Activated T-cell treated with anti-CD3 and anti-CD28 coated beads for 48 hours (primary cell): ENCODE data around the gene BTBD7.

Experiments used
- DNase-seq: peaks from one replicate; pipeline ENCODE4 v3.0.0-alpha.2; 2020; ENCODE audit warnings: low read depth

The BTBD7 gene

GRCh38 chr14:93302688-93303581 lies 29.9 kb downstream of the BTBD7 start:
- DNase-seq, result no peak

GRCh38 chr14:93301821-93302447 lies 30.9 kb downstream of the BTBD7 start:
- DNase-seq, result no peak

- DNase-seq, result no peak
Measured at GRCh38 chr14:93299866-93300265, 33.0 kb downstream of the BTBD7 start.

GRCh38 chr14:93299416-93299815 lies 33.4 kb downstream of the BTBD7 start:
- no peak for DNase-seq

- no peak for DNase-seq
Measured at GRCh38 chr14:93295541-93296220, 37.2 kb downstream of the BTBD7 start.

- DNase-seq, result no peak
Measured at GRCh38 chr14:93286212-93286890, 46.5 kb downstream of the BTBD7 start.

GRCh38 chr14:93285044-93285443 lies 47.8 kb downstream of the BTBD7 start:
- no peak for DNase-seq

DNA sequence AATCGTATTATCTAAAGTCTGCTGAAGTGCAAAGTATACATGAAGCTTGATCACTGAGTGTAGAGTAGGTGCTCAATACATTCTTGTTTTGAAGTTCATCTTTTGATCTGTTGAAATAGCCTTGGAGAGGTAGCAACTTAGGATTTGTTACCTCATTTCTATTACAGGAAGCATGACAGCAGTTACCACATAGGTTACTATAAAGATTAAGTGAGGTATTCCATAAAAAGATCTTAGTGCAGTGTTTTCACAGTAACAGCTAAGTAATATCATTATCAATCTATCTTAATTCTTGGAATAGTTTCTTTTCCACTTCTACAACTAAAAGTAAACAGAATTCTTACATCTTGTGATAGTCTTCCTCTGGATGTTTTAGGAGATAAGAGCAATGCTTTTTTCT lies 50.9 kb downstream of the BTBD7 start:
- DNase-seq, result no peak

DNA sequence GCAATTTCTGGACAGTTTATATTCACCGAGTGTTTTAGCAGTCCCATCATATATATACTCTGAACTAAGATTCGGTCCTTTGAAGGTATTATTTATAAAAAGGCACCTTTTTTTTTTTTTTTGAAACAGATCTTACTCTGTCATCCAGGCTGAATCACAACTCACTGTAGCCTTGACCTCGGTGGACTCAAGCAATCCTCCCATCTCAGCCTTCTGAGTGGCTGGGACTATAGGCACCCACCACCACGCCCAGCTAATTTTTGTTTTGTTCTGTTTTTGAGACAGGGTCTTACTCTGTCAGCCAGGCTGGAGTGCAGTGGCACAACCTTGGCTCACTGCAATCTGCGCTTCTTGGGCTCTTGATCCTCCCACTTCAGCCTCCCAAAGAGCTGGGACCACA lies 52.1 kb downstream of the BTBD7 start:
- DNase-seq, result no peak

DNA sequence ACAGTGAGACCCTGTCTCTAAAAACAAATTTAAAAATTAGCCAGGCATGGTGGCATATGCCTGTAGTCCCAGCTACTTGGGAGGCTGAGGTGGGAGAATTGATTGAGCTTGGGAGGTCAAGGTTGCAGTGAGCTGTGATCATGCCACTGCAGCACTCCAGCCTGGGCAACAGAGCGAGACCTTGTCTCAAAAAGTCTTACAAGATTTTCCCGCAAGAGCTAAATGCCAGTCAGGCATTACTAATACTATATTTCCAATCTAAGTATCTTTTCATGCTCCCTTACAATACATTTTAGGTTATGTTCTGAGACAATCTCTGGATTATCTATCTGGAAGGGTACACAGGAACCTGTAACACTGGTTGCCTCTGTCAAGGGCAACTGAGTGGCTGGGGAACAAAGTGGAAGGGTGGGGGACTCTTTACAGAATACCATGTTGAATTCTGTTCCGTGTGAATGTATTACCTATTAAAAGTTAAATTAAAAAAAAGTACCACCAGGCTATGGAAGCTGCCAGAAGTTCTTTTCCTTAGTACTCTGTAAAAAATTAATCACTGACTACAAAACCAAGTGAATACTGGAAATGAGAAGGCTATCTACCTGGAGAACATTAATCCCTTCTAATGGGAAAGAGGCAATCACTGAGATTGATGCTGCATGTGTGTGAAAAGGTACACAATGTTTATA lies 56.7 kb downstream of the BTBD7 start:
- no peak for DNase-seq

- no peak for DNase-seq
Measured at GRCh38 chr14:93274055-93274806, 58.6 kb downstream of the BTBD7 start.

- DNase-seq, result no peak
Measured at GRCh38 chr14:93271111-93271510, 61.7 kb downstream of the BTBD7 start.

DNA sequence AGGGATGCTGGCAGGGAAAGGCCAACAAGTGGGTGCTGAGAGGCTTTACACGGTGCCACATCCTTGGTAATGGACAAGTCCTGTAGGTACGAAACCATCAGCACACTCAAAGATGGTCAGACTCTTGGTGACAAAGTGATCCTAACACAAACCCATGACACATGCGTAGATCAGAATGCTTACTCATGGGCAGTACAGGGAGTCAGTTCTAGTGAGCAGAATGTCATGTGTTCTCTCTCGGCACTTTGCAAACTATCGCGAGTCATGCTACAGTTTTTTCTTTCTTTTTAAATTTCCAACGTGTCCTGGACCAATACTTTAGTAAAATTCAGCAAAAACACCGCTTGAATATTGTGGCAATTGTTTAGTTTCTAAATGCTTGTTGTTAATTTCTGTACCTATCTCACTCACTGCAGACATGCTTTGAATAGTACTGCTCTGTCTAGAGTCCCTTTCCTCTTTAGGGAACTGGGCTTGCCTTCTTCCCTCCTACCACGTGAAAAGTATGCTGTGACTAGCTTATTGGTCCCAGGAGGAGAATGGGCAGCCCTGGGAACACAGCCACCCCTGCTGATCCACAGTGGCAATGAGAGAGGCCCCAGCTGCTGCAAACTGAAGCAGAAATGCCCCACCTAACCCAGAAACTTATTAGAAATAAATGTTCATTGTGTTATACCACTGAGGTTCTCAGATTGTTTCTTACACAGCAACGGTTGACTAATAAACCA lies 63.3 kb downstream of the BTBD7 start:
- no peak for DNase-seq

- no peak for DNase-seq
Measured at GRCh38 chr14:93268406-93268805, 64.4 kb downstream of the BTBD7 start.

- no peak for DNase-seq
Measured at GRCh38 chr14:93267149-93267711, 65.6 kb downstream of the BTBD7 start.

- no peak for DNase-seq
Measured at GRCh38 chr14:93266127-93266526, 66.7 kb downstream of the BTBD7 start.

DNA sequence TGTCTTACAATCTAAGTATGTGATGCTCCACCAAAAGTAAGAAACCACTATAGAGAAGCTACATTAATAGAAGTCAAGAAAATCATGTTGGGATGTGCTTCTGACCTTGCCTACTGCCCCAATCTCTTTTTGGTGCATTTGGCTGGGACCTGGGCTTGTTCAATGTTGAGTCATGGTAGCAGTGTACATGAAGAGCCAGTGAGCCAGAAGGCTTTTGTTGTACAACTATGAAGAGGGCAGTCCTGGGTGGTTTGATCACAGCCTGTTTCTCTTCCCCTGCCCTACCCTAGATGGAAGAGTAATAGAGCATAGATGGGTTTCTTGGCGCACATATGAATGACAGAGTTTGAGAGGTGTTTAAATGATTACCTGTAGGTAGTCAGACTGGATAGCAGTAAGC lies 69.4 kb downstream of the BTBD7 start:
- no peak for DNase-seq

GRCh38 chr14:93262446-93262845 lies 70.4 kb downstream of the BTBD7 start:
- no peak for DNase-seq

DNA sequence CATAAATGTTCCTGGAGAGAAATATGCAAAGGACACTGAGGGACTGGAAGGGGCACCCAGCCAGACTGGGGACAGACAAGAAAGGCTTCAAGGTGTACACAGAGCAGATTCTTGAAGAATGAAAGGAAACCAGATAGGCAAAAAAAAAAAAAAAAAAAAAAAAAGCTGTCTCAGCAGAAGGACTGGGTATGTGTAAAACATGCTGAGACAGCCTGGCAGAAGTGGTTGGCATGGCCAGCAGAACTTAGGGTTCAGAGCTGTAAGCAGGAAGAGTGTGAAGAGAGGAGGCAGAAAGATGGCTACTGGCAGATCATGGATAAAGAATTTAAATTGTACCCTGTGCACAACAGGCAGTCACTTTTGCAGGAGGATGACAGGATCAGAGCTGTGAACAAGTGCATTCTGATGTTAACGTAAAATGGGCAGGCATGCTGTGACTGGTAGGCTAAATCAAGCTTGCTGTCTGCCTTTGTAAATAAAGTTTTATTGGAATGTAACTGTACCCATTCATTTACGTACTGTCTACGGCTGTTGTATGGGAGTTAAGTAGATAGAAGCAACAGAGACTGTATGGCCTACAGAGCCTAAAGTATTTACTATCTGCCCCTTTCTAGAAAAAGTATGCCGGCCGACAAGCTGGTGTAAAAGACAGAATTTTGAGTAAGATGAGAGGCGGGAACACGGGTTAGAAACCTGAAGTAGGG lies 83.6 kb downstream of the BTBD7 start:
- DNase-seq, result no peak
